Heart right ventricle (tissue), 16 donors: ENCODE results near the gene ASB2. TPM values are rescaled to one million over a fixed set of nuclear protein-coding genes. Genes with fewer than 3 reads are reported as not detected.

Experiments
- ATAC-seq, 8 donors: fragments of 200-7000 bp; cut with Tn5 transposase; one replicate each; pipeline ENCODE4 v1.9.1; 2020; ENCODE audit warnings: mild to moderate bottlenecking in 8 of 8, moderate library complexity in 8 of 8, moderate number of reproducible peaks in 1 of 8
- DNase-seq, 2 donors: peaks; one replicate each; pipeline ENCODE4 v3.0.0-alpha.2; 2020
- H3K27ac ChIP-seq, 10 donors: fragments of 200-600 bp; sonication (generic) in 2 of 10; one replicate each; pipeline versions ENCODE4 v1.5.0 to v1.8.0; 2020 to 2022; ENCODE audit warnings: mild to moderate bottlenecking in 3 of 10
- H3K27me3 ChIP-seq, 7 donors: fragments of 200-600 bp; one replicate each; pipeline ENCODE4 v1.8.0; 2021 to 2022; ENCODE audit warnings: mild to moderate bottlenecking in 2 of 7
- H3K36me3 ChIP-seq, 9 donors: fragments of 200-600 bp; sonication (generic) in 1 of 9; one replicate each; pipeline versions ENCODE4 v1.5.0 to v1.8.0; 2020 to 2022; ENCODE audit warnings: mild to moderate bottlenecking in 2 of 9
- H3K4me1 ChIP-seq, 9 donors: fragments of 200-600 bp; sonication (generic) in 1 of 9; one replicate each; pipeline versions ENCODE4 v1.5.0 to v1.8.0; 2020 to 2022; ENCODE audit warnings: mild to moderate bottlenecking in 4 of 9
- H3K4me3 ChIP-seq, 10 donors: fragments of 200-600 bp; sonication (generic) in 2 of 10; one replicate each; pipeline versions ENCODE4 v1.5.0 to v1.8.0; 2020 to 2022; ENCODE audit warnings: mild to moderate bottlenecking in 7 of 10, moderate library complexity in 2 of 10
- H3K9me3 ChIP-seq, 11 donors: fragments of 200-600 bp in 10 of 11; sonication (generic) in 2 of 11; one replicate each; pipeline versions ENCODE4 v1.5.0 to v1.8.0; 2013 to 2022; ENCODE audit warnings: mild to moderate bottlenecking in 2 of 11, control low read depth in 1 of 11, moderate library complexity in 1 of 11
- WGBS, 2 donors: extraction: QIAGEN DNeasy Blood & Tissue Kit; methylation state at CpG; one replicate each; pipeline ENCODE4 v1.1.7; 2013; ENCODE audit warnings: inconsistent platforms in 1 of 2; 5-methylcytosine and 5-hydroxymethylcytosine counted together
- intact Hi-C, 10 donors: fragments of 100-400 bp; cut with DNase I; formaldehyde crosslinking; loops; one replicate each; pipeline versions ENCODE4 v1.11.1 to v1.14.2; 2022
- polyA plus RNA-seq, 2 donors: library from polyadenylated mRNA; stranded (reverse); fragments of 200-250 nt; gene quantifications; one replicate each; pipeline ENCODE4 v1.2.3, GENCODE V29; 2013
- total RNA-seq, 10 donors: library from RNA; stranded (reverse); fragmentation: NEBNext Ultra II Directional in 3 of 10; extraction: Animal tissue kit (Norgen Biotek cat#: 25700) in 3 of 10; gene quantifications; one replicate each; pipeline versions ENCODE4 v1.2.1 to v1.2.4, GENCODE V29; 2021 to 2023
- TF ChIP-seq, protein P1 (sequence below), 9 donors: fragments of 200-600 bp; sonication (generic) in 2 of 9; IDR thresholded peaks; one replicate each; pipeline versions ENCODE4 v1.5.0 to v1.8.0; 2021 to 2022; ENCODE audit warnings: antibody characterized with exemption in 9 of 9, mild to moderate bottlenecking in 5 of 9, moderate library complexity in 1 of 9
- donor health status: Arrhythmogenic right ventricular cardiomyopathy.
- donor health status: ischemic (EF 13 %, LVEDD 7.1; RV severe dilation, severe dysfunction).
- donor health status: healthy with polysubstance abuse.
- donor health status: DM: no; HTN: yes; CAD: no.
- donor health status: DM: no; HTN: no; CAD: no.
- donor health status: ischemic (EF 25% LVEDD 6.9; RV normal size, moderate dysfunction).
- donor health status: ischemic (EF 25% LVEDD 5.7; RV mildly dilated, moderate dysfunction).
- donor health status: healthy.
- donor health status: DM: yes; HTN: yes; CAD: no.
- donor health status: Ischemic cardiomyopathy.
- donor health status: ischemic (EF 35%, LVEDD 5.7; RV mildly dilated, moderate dysfunction).
- donor health status: nonischemic (EF 11% LVEDD 7.7; RV severe dilation, severe dysfunction).
- donor health status: DM: yes; HTN: yes; CAD: no.
- donor health status: PGD.
- donor health status: ischemic (EF 29% LVEDD 5.4; RV normal size, mild dysfunction).
- donor health status: nonischemic (EF 23%, LVEDD 6.1; RV moderate dilation, normal function).

Gene ASB2
- total and polyA plus RNA-seq, 12 donors: 19.6 to 374 (median 168) TPM

DNA sequence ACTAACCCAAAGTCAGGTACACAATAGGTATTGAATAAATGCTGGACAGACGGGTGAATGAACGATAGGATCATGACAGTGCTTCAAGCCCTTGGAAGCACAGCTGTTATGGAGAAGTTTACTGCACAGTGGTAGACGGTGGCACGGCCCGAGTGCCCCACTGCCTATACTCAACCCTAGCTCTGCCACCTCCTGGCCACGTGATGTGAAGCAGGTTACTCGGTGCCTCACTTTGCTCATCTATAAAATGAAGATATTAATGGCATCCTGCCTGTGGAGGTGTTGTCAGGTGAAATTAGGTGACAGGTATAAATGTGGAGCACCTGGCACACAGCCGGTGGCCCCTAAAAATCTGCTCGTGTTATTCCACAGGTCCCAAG is 5.8 kb downstream of the ASB2 start:
- peak in 1 of 8 donors; percentile 46 for ATAC-seq
- Histone ChIP-seq H3K27me3 (no peaks in the 10 kb centered on the region), H3K9me3 (no peaks in the 10 kb centered on the region), H3K4me3 (peak overlapping the region in 8 of 10 donors; percentile 6 to 51 (median 40)), H3K27ac (peak overlapping the region in 9 of 10 donors; percentile 25 to 91 (median 65)), H3K36me3 (peaks cover 0 to 5% (median 0%) of the 10 kb centered on the region in 9 donors), H3K4me1 (peaks cover 17 to 94% (median 56%) of the 10 kb centered on the region in 9 donors)
- intact Hi-C loops: no loop called here
- WGBS, 2 donors: 35 to 43% methylated on average over 9 of the region's 9 CpGs
- no peak for DNase-seq
- TF ChIP-seq, protein P1, sequence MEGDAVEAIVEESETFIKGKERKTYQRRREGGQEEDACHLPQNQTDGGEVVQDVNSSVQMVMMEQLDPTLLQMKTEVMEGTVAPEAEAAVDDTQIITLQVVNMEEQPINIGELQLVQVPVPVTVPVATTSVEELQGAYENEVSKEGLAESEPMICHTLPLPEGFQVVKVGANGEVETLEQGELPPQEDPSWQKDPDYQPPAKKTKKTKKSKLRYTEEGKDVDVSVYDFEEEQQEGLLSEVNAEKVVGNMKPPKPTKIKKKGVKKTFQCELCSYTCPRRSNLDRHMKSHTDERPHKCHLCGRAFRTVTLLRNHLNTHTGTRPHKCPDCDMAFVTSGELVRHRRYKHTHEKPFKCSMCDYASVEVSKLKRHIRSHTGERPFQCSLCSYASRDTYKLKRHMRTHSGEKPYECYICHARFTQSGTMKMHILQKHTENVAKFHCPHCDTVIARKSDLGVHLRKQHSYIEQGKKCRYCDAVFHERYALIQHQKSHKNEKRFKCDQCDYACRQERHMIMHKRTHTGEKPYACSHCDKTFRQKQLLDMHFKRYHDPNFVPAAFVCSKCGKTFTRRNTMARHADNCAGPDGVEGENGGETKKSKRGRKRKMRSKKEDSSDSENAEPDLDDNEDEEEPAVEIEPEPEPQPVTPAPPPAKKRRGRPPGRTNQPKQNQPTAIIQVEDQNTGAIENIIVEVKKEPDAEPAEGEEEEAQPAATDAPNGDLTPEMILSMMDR (IDR thresholded peaks at IDR 0.05): peak in 6 of 9 donors; percentile 7 to 42 (median 33)

GRCh38 chr14:93969082-93969828 is 7.1 kb downstream of the ASB2 start:
- ATAC-seq (peak in 3 of 8 donors; percentile 32 to 53 (median 36)), DNase-seq (peak; percentile 54 to 61)
- H3K27me3 ChIP-seq: no peaks in the 10 kb centered on the region
- no peak overlapping the region for H3K4me3 ChIP-seq
- peaks cover 0 to 5% (median 0%) of the 10 kb centered on the region in 9 donors for H3K36me3 ChIP-seq
- intact Hi-C loops: no loop called here
- WGBS, 2 donors: 32 to 33% methylated on average over 12 of the region's 12 CpGs
- peaks cover 17 to 94% (median 58%) of the 10 kb centered on the region in 9 donors for H3K4me1 ChIP-seq
- H3K9me3 ChIP-seq: no peaks in the 10 kb centered on the region
- TF ChIP-seq, protein P1 (IDR thresholded peaks at IDR 0.05): no peak
- H3K27ac ChIP-seq: peak overlapping the region in 8 of 10 donors; percentile 41 to 91 (median 60)

- peaks cover 19 to 94% (median 71%) of the 10 kb centered on the region in 9 donors for H3K4me1 ChIP-seq
- TF ChIP-seq, protein P1 (IDR thresholded peaks at IDR 0.05): no peak
- intact Hi-C loops: no loop called here
- 64 to 65% methylated on average over 10 of the region's 10 CpGs for WGBS, 2 donors
- DNase-seq: no peak
- H3K27me3 ChIP-seq: no peaks in the 10 kb centered on the region
- H3K27ac ChIP-seq: peak overlapping the region in 5 of 10 donors; percentile 1 to 91 (median 53)
- ATAC-seq: no peak
- no peak overlapping the region for H3K4me3 ChIP-seq
- no peaks in the 10 kb centered on the region for H3K9me3 ChIP-seq
- peaks cover 0 to 10% (median 0%) of the 10 kb centered on the region in 9 donors for H3K36me3 ChIP-seq
Observed at GRCh38 chr14:93967637-93968250, 8.6 kb downstream of the ASB2 start.

GRCh38 chr14:93965946-93966474 is 10.4 kb downstream of the ASB2 start:
- TF ChIP-seq, protein P1 (IDR thresholded peaks at IDR 0.05): no peak
- WGBS, 2 donors: 92% methylated on average over 3 of the region's 3 CpGs
- ATAC-seq: no peak

More at GRCh38 chr14:93965946-93966474, 10.4 kb downstream of the ASB2 start:
- Histone ChIP-seq H3K36me3 (peaks cover 0 to 24% (median 0%) of the 10 kb centered on the region in 9 donors), H3K27ac (peak overlapping the region in 6 of 10 donors; percentile 2 to 53 (median 24)), H3K27me3 (no peaks in the 10 kb centered on the region), H3K4me1 (peaks cover 19 to 85% (median 65%) of the 10 kb centered on the region in 9 donors), H3K9me3 (no peaks in the 10 kb centered on the region), H3K4me3 (no peak overlapping the region)
- intact Hi-C loops: no loop called here
- DNase-seq: no peak
